GM23338 (cell line): ENCODE results near the gene RNFT2. TPM values are rescaled to one million over a fixed set of nuclear protein-coding genes. Genes with fewer than 3 reads are reported as not detected.
A peak's percentile ranks its signal among the peaks of the same experiment; 100 is the strongest.
"Not testable (repeated sequence)": the region's sequence is repeated elsewhere in the genome, so short reads cannot be mapped to it uniquely, and the experiment has no call there.

Experiments used
- ATAC-seq: fragments of 200-7000 bp; cut with Tn5 transposase; 3 replicates; pipeline ENCODE4 v1.9.1; 2020
- DNase-seq: peaks from one replicate; pipeline ENCODE4 v3.0.0-alpha.2; 2015; ENCODE audit warnings: low spot score
- H2AFZ ChIP-seq: fragments of 200-600 bp; sonication (generic); 2 replicates; pipeline ENCODE4 v1.8.0; 2016; ENCODE audit warnings: antibody characterized with exemption, mild to moderate bottlenecking, moderate library complexity
- H3F3A ChIP-seq: fragments of 200-600 bp; sonication (generic); replicated peaks from 2 replicates; pipeline ENCODE4 v1.8.0; 2017; ENCODE audit warnings: antibody characterized with exemption, mixed run types, low read depth
- H3K27ac ChIP-seq: fragments of 200-600 bp; sonication (generic); 2 replicates; pipeline ENCODE4 v1.6.1; 2016; ENCODE audit warnings: low read depth
- H3K27me3 ChIP-seq: fragments of 200-600 bp; sonication (generic); 2 replicates; pipeline ENCODE4 v1.8.0; 2016; ENCODE audit warnings: mild to moderate bottlenecking, mixed run types, moderate library complexity; ENCODE audit not compliant: insufficient read depth
- H3K36me3 ChIP-seq: fragments of 200-600 bp; sonication (generic); 2 replicates; pipeline ENCODE4 v1.8.0; 2016; ENCODE audit warnings: mild to moderate bottlenecking; ENCODE audit not compliant: insufficient read depth
- H3K4me1 ChIP-seq: fragments of 200-600 bp; sonication (generic); 2 replicates; pipeline ENCODE4 v1.8.0; 2016; ENCODE audit warnings: mild to moderate bottlenecking, moderate library complexity; ENCODE audit not compliant: insufficient read depth
- H3K4me2 ChIP-seq: fragments of 200-600 bp; sonication (generic); 2 replicates; pipeline ENCODE4 v1.7.1; 2017; ENCODE audit warnings: mixed run types
- H3K4me3 ChIP-seq: fragments of 200-600 bp; sonication (generic); 2 replicates; pipeline ENCODE4 v1.6.1; 2016; ENCODE audit warnings: mixed run types
- H3K79me2 ChIP-seq: fragments of 200-600 bp; sonication (generic); replicated peaks from 2 replicates; pipeline ENCODE4 v1.8.0; 2017; ENCODE audit warnings: mild to moderate bottlenecking; ENCODE audit not compliant: insufficient read depth
- H3K9me2 ChIP-seq: fragments of 200-600 bp; sonication (generic); 2 replicates; pipeline ENCODE4 v1.8.0; 2017; ENCODE audit not compliant: insufficient read depth
- H4K20me1 ChIP-seq: fragments of 200-600 bp; sonication (generic); replicated peaks from 2 replicates; pipeline ENCODE4 v1.8.0; 2017; ENCODE audit warnings: mild to moderate bottlenecking; ENCODE audit not compliant: insufficient read depth
- H3K27ac Mint-ChIP-seq: 2 replicates; pipeline ENCODE4 v1.8.0; 2020; ENCODE audit warnings: inconsistent platforms, mild to moderate bottlenecking, moderate library complexity, mixed read lengths
- H3K27me3 Mint-ChIP-seq: 3 replicates; pipeline ENCODE4 v1.8.0; 2022; ENCODE audit warnings: low read depth, mild to moderate bottlenecking, moderate library complexity, mixed read lengths, inconsistent platforms; ENCODE audit not compliant: insufficient read depth, poor library complexity
- H3K36me3 Mint-ChIP-seq: 3 replicates; pipeline ENCODE4 v1.8.0; 2021; ENCODE audit warnings: low read depth, mild to moderate bottlenecking, inconsistent platforms, moderate library complexity, mixed read lengths
- H3K4me1 Mint-ChIP-seq: 3 replicates; pipeline ENCODE4 v1.8.0; 2020; ENCODE audit warnings: mild to moderate bottlenecking, inconsistent platforms, mixed read lengths
- H3K4me3 Mint-ChIP-seq: 3 replicates; pipeline ENCODE4 v1.8.0; 2021; ENCODE audit warnings: moderate library complexity, mild to moderate bottlenecking, inconsistent platforms, mixed read lengths
- H3K9me3 Mint-ChIP-seq: 3 replicates; pipeline ENCODE4 v1.8.0; 2020; ENCODE audit warnings: moderate library complexity, mild to moderate bottlenecking, inconsistent platforms, mixed read lengths
- CREB1 ChIP-seq: fragments of 250-450 bp; sonication (Bioruptor Pico); IDR thresholded peaks from 2 replicates; pipeline ENCODE4 v1.5.0; 2020; ENCODE audit warnings: low read depth, mild to moderate bottlenecking, moderate library complexity
- POLR2AphosphoS5 ChIP-seq: IDR thresholded peaks from 2 replicates; pipeline ENCODE4 v1.6.1; 2016; ENCODE audit warnings: antibody characterized with exemption, low read depth
- polyA plus RNA-seq: library from polyadenylated mRNA; unstranded; fragments of >200 nt; fragmentation: Nextera tagmentation; extraction: Ambion mirVana; gene quantifications from 2 replicates; pipeline ENCODE4 v1.2.1, GENCODE V29; 2016
- total RNA-seq: library from RNA; depleted of rRNA; stranded (reverse); fragments of >200 nt; shearing (Covaris generic); gene quantifications from 2 replicates; pipeline ENCODE4 v1.2.3, GENCODE V29; 2014
- TF ChIP-seq, protein P1 (sequence below), 2 experiments: fragments of 200-600 bp in 1 of 2; sonication (generic) in 1 of 2; conservative IDR thresholded peaks; 2 replicates each; pipeline versions ENCODE4 v1.5.1 to v1.6.1; 2016 to 2017; ENCODE audit warnings: antibody characterized with exemption in 2 of 2, low read depth in 2 of 2, mild to moderate bottlenecking in 2 of 2, moderate library complexity in 1 of 2

The RNFT2 gene
- total and polyA plus RNA-seq, 2 experiments from 2014 or later = 19.3 to 22.9 TPM

DNA sequence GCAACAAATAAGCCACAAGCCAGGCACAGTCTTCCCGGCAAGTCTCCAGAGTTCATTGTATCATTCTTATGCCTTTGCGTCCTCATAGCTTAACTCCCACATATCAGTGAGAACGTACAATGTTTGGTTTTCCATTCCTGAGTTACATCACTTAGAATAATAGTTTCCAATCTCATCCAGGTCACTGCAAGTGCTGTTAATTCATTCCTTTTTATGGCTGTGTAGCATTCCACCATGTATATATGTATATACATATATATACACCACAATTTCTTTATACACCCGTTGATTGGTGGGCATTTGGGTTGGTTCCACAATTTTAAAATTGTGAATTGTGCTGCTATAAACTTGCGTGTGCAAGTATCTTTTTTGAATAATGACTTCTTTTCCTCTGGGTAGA, 16.0 kb downstream of the RNFT2 start:
- not testable (repeated sequence) for H3F3A ChIP-seq, H3K27ac ChIP-seq, H2AFZ ChIP-seq, H3K4me1 ChIP-seq, H3K4me1 Mint-ChIP-seq, H3K36me3 ChIP-seq, DNase-seq, H3K27ac Mint-ChIP-seq, H3K9me3 Mint-ChIP-seq, H3K4me2 ChIP-seq, H4K20me1 ChIP-seq, H3K27me3 ChIP-seq, H3K9me2 ChIP-seq, H3K4me3 ChIP-seq, ATAC-seq, H3K79me2 ChIP-seq, H3K4me3 Mint-ChIP-seq, H3K27me3 Mint-ChIP-seq
- H3K36me3 Mint-ChIP-seq = peaks cover 48% of the 10 kb centered on the region

DNA sequence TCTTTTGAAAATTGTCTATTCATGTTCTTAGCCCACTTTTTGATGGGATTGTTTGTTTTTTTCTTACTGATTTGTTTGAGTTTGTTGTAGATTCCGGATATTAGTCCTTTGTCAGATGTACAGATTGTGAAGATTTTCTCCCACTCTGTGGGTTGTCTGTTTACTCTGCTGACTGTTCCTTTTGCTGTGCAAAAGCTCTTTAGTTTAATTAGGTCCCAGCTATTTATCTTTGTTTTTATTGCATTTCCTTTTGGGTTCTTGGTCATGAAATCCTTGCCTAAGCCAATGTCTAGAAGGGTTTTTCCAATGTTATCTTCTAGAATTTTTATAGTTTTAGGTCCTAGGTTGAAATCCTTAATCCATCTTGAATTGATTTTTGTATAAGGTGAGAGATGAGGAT, 16.7 kb downstream of the RNFT2 start:
- not testable (repeated sequence) for H3K9me2 ChIP-seq, H4K20me1 ChIP-seq, H3K4me2 ChIP-seq, H3K79me2 ChIP-seq, H2AFZ ChIP-seq, H3K4me3 Mint-ChIP-seq, H3F3A ChIP-seq, ATAC-seq, H3K4me1 Mint-ChIP-seq, H3K27me3 ChIP-seq, H3K4me1 ChIP-seq, H3K9me3 Mint-ChIP-seq, H3K36me3 ChIP-seq, H3K27ac Mint-ChIP-seq, H3K27ac ChIP-seq, DNase-seq, H3K27me3 Mint-ChIP-seq, H3K4me3 ChIP-seq
- peaks cover 52% of the 10 kb centered on the region for H3K36me3 Mint-ChIP-seq

DNA sequence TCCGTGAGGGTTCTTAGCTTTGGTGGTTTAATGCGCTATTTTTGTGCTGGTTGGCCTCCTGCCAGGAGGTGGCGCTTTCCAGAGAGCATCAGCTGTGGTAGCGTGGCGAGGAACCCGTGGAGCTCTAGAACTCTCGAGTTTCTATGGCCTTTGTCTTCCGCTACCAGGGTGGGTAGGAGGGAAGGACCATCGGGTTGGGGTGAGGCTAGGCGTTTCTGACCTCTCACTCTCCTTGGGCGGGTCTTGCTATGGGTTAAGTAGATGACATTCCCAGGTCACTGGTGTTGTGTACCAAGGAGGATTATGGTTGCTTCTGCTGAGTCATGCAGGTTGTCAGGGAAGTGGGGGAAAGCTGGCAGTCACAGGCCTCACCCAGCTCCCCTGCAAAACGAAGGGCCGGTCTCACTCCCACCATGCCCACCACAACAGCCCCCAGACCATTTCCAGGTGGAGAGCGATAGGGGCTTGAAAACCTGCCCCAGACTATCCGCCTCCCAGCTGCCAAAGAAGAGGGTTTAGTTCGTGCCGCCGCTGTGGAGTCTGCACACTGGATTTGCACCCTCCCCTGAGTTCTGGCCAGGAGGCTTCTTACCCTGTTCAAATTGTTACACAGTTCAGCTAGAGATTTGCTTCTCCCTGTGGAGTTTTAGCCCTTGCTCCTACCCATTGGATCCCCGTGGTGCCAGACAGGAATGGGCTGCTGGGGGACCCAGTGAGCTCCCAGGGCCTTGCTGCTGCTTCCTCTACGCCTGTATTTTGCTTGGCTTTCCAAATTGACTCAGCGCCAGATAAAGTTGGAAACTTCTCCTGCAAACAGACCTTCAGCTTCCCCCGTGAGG, 21.9 kb downstream of the RNFT2 start:
- ATAC-seq (peak; percentile 97), DNase-seq (peak; percentile 80)
- no peaks in the 10 kb centered on the region; the same call in 1 of the 2 replicates for H3K36me3 ChIP-seq
- H3K4me3 ChIP-seq = 0 out of 2 replicates have a peak overlapping the region, but pooled peaks have one; percentile 20
- Mint-ChIP-seq H3K4me3 (peak overlapping the region; percentile 71), H3K36me3 (peaks cover 50% of the 10 kb centered on the region), H3K4me1 (peaks cover 9% of the 10 kb centered on the region), H3K27me3 (peaks cover 2% of the 10 kb centered on the region), H3K27ac (peak overlapping the region; percentile 93), H3K9me3 (no peaks in the 10 kb centered on the region)
- no peaks in the 10 kb centered on the region for H4K20me1 ChIP-seq
- H2AFZ ChIP-seq = peak overlapping the region; percentile 83; the same call in 1 of the 2 replicates
- H3K27ac ChIP-seq = no peak overlapping the region; the same call in 1 of the 2 replicates
- no peak overlapping the region; the same call in 1 of the 2 replicates for H3K4me2 ChIP-seq
- no peaks in the 10 kb centered on the region for H3F3A ChIP-seq
- H3K79me2 ChIP-seq = 0 out of 2 replicates have a peak, but pooled peaks cover 5% of the 10 kb centered on the region
- no peaks in the 10 kb centered on the region for H3K9me2 ChIP-seq
- TF ChIP-seq POLR2AphosphoS5 (no peak), CREB1 (CRISPR knock-in tag) (peak; percentile 32; the same call in 1 of the 2 replicates)
- TF ChIP-seq, protein P1, sequence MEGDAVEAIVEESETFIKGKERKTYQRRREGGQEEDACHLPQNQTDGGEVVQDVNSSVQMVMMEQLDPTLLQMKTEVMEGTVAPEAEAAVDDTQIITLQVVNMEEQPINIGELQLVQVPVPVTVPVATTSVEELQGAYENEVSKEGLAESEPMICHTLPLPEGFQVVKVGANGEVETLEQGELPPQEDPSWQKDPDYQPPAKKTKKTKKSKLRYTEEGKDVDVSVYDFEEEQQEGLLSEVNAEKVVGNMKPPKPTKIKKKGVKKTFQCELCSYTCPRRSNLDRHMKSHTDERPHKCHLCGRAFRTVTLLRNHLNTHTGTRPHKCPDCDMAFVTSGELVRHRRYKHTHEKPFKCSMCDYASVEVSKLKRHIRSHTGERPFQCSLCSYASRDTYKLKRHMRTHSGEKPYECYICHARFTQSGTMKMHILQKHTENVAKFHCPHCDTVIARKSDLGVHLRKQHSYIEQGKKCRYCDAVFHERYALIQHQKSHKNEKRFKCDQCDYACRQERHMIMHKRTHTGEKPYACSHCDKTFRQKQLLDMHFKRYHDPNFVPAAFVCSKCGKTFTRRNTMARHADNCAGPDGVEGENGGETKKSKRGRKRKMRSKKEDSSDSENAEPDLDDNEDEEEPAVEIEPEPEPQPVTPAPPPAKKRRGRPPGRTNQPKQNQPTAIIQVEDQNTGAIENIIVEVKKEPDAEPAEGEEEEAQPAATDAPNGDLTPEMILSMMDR (conservative IDR thresholded peaks at IDR 0.05; ENCODE audit: low read depth in 2 of 2) = peak; percentile 76 to 78
- no peaks in the 10 kb centered on the region for H3K4me1 ChIP-seq
- H3K27me3 ChIP-seq = no peaks in the 10 kb centered on the region
